DND-41 (cell line): ENCODE data around the gene WRNIP1.

Source experiments
- ATAC-seq: fragments of 200-7000 bp; cut with Tn5 transposase; 3 replicates; pipeline ENCODE4 v1.9.1; 2021; ENCODE audit warnings: low read depth; ENCODE audit not compliant: insufficient read depth
- DNase-seq: peaks from one replicate; pipeline ENCODE4 v3.0.0-alpha.2; 2020
- H2AFZ ChIP-seq: 2 replicates; pipeline ENCODE4 v1.6.0; 2012; ENCODE audit warnings: low read depth, low read length
- H3K27ac ChIP-seq: 2 replicates; pipeline ENCODE4 v1.5.1; 2012; ENCODE audit warnings: low read length, inconsistent platforms
- H3K27me3 ChIP-seq: fragments of 200-600 bp; sonication (generic); 2 replicates; pipeline ENCODE4 v1.6.0; 2012; ENCODE audit warnings: low read length, mild to moderate bottlenecking, inconsistent platforms; ENCODE audit not compliant: insufficient read depth, poor library complexity
- H3K36me3 ChIP-seq: 2 replicates; pipeline ENCODE4 v1.5.1; 2012; ENCODE audit warnings: low read length, inconsistent platforms; ENCODE audit not compliant: insufficient read depth
- H3K4me1 ChIP-seq: 2 replicates; pipeline ENCODE4 v1.5.1; 2012; ENCODE audit warnings: mild to moderate bottlenecking, low read length; ENCODE audit not compliant: insufficient read depth
- H3K4me2 ChIP-seq: 2 replicates; pipeline ENCODE4 v1.6.0; 2012; ENCODE audit warnings: mild to moderate bottlenecking, moderate library complexity, low read length, inconsistent platforms; ENCODE audit not compliant: insufficient read depth
- H3K4me3 ChIP-seq, 2 experiments: fragments of 200-600 bp in 1 of 2; shearing (Covaris generic) in 1 of 2; 2 replicates each; pipeline ENCODE4 v1.5.1; 2012 to 2016; ENCODE audit warnings: inconsistent platforms in 2 of 2, low read length in 2 of 2, mild to moderate bottlenecking in 2 of 2, low read depth in 1 of 2, moderate library complexity in 1 of 2
- H3K79me2 ChIP-seq: 2 replicates; pipeline ENCODE4 v1.6.0; 2012; ENCODE audit warnings: low read length, inconsistent platforms; ENCODE audit not compliant: insufficient read depth
- H3K9ac ChIP-seq: 2 replicates; pipeline ENCODE4 v1.6.0; 2012; ENCODE audit warnings: low read depth, mild to moderate bottlenecking, inconsistent platforms, low read length, moderate library complexity
- H3K9me3 ChIP-seq: 2 replicates; pipeline ENCODE4 v1.5.1; 2012; ENCODE audit warnings: low read length, moderate library complexity, mild to moderate bottlenecking, inconsistent platforms; ENCODE audit not compliant: insufficient read depth, severe bottlenecking
- H4K20me1 ChIP-seq: 2 replicates; pipeline ENCODE4 v1.6.0; 2012; ENCODE audit warnings: low read length; ENCODE audit not compliant: insufficient read depth
- CTCF ChIP-seq: IDR thresholded peaks from 2 replicates; pipeline ENCODE4 v1.5.1; 2012; ENCODE audit warnings: borderline replicate concordance, low read length, moderate library complexity, mild to moderate bottlenecking; ENCODE audit not compliant: poor library complexity, severe bottlenecking; ENCODE audit errors: extremely low read depth
- EZH2 ChIP-seq: IDR thresholded peaks from 3 replicates; pipeline ENCODE4 v1.6.1; 2012; ENCODE audit warnings: borderline replicate concordance, low read depth, mild to moderate bottlenecking, moderate library complexity, low read length, inconsistent platforms; ENCODE audit not compliant: severe bottlenecking

WRNIP1 gene

GRCh38 chr6:2744209-2744771 is 20.9 kb upstream of the WRNIP1 start:
- TF ChIP-seq CTCF (peak; percentile 34), EZH2 (no peak)
- ATAC-seq = no peak
- H2AFZ ChIP-seq = no peak overlapping the region

DNA sequence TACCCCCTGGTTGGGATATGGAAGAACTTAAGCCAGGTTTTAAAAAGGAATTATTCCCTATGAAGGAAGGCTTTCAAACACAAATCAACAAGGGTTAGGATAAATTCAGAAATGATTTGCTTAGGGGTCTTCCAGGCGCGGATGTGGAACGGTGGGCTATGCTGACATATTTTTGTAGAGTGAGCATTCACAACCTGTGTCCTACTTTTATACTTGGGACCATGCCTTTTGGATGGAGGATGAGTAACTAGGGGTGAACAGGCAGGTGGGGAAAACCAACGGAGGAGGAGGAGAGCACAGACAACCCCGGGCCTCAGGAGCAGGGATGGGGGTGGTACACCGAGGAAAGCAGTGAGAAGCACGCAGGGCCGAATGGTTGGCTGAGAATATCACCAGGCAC is 20.4 kb upstream of the WRNIP1 start:
- H3K4me3 ChIP-seq = no peak overlapping the region
- H3K4me1 ChIP-seq = no peaks in the 10 kb centered on the region
- H3K27ac ChIP-seq = no peak overlapping the region
- H3K79me2 ChIP-seq = no peaks in the 10 kb centered on the region
- H3K4me2 ChIP-seq = no peak overlapping the region
- DNase-seq (no peak), ATAC-seq (no peak)
- no peaks in the 10 kb centered on the region for H3K36me3 ChIP-seq
- no peak for TF ChIP-seq EZH2
- TF ChIP-seq CTCF = no peak
- H4K20me1 ChIP-seq = no peaks in the 10 kb centered on the region
- H3K9me3 ChIP-seq = no peaks in the 10 kb centered on the region
- H3K9ac ChIP-seq = no peak overlapping the region
- H2AFZ ChIP-seq = no peak overlapping the region
- no peaks in the 10 kb centered on the region for H3K27me3 ChIP-seq

More at GRCh38 chr6:2744209-2744771, 20.9 kb upstream of the WRNIP1 start:
- Histone ChIP-seq H3K27me3 (no peaks in the 10 kb centered on the region), H3K36me3 (no peaks in the 10 kb centered on the region), H3K79me2 (no peaks in the 10 kb centered on the region), H3K4me1 (no peaks in the 10 kb centered on the region), H3K9me3 (no peaks in the 10 kb centered on the region), H3K27ac (no peak overlapping the region), H4K20me1 (no peaks in the 10 kb centered on the region), H3K4me3 (no peak overlapping the region), H3K9ac (no peak overlapping the region), H3K4me2 (no peak overlapping the region)
- no peak for DNase-seq

GRCh38 chr6:2745246-2745645 is 19.9 kb upstream of the WRNIP1 start:
- Histone ChIP-seq H3K27ac (no peak overlapping the region), H3K4me2 (no peak overlapping the region), H3K4me1 (no peaks in the 10 kb centered on the region), H3K9me3 (no peaks in the 10 kb centered on the region), H3K36me3 (no peaks in the 10 kb centered on the region), H3K27me3 (no peaks in the 10 kb centered on the region), H3K9ac (no peak overlapping the region), H2AFZ (no peak overlapping the region), H3K4me3 (no peak overlapping the region), H3K79me2 (no peaks in the 10 kb centered on the region), H4K20me1 (no peaks in the 10 kb centered on the region)
- DNase-seq (no peak), ATAC-seq (no peak)
- TF ChIP-seq EZH2 = no peak
- no peak for TF ChIP-seq CTCF

DNA sequence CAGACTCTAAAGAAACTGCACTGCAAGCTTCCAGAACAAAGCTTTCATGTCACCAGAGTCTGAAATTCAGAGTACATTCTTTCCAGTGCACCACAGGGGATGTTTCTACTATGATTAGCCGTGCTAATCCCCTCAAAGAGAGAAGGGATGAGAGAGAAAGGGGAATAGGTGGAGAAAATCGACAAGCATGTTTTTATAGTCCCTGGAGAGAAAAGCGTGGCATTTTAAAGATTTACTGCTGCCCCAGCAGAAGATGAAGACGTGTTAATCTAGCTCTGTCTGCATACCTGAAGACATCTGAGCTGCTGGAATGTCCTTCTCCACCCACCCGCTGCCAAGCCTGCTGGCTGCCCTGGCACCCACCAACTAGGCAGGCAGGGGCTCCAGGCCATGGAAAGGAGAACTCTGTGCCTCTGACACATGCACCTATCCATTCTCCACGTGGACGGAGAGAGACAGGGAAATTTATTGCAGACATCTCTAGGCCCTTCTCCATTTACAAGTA is 18.6 kb upstream of the WRNIP1 start:
- H3K27ac ChIP-seq = no peak overlapping the region
- no peaks in the 10 kb centered on the region for H4K20me1 ChIP-seq
- H2AFZ ChIP-seq = no peak overlapping the region
- no peaks in the 10 kb centered on the region for H3K36me3 ChIP-seq
- ATAC-seq = no peak
- H3K27me3 ChIP-seq = no peaks in the 10 kb centered on the region
- H3K9ac ChIP-seq = no peak overlapping the region
- H3K9me3 ChIP-seq = no peaks in the 10 kb centered on the region
- H3K4me3 ChIP-seq = no peak overlapping the region
- no peak overlapping the region for H3K4me2 ChIP-seq
- no peaks in the 10 kb centered on the region for H3K79me2 ChIP-seq
- no peak for TF ChIP-seq CTCF
- TF ChIP-seq EZH2 = no peak
- no peak for DNase-seq
- peaks cover 3% of the 10 kb centered on the region; the same call in 1 of the 2 replicates for H3K4me1 ChIP-seq
